GM12864 (cell line): ENCODE measurements around the gene TIMD4.

Experiments used
- DNase-seq: peaks from one replicate; pipeline ENCODE4 v3.0.0-alpha.2; 2011; ENCODE audit warnings: low read depth
- H3K4me3 ChIP-seq: 2 replicates; pipeline ENCODE4 v1.5.1; 2011; ENCODE audit warnings: mild to moderate bottlenecking, low read depth, low read length, control low read depth
- TF ChIP-seq, protein P1 (sequence below): IDR thresholded peaks from 2 replicates; pipeline ENCODE4 v1.5.1; 2011; ENCODE audit warnings: low read depth, mild to moderate bottlenecking, moderate library complexity, low read length, control low read depth, inconsistent platforms; ENCODE audit errors: missing control alignments

TIMD4 gene

DNA sequence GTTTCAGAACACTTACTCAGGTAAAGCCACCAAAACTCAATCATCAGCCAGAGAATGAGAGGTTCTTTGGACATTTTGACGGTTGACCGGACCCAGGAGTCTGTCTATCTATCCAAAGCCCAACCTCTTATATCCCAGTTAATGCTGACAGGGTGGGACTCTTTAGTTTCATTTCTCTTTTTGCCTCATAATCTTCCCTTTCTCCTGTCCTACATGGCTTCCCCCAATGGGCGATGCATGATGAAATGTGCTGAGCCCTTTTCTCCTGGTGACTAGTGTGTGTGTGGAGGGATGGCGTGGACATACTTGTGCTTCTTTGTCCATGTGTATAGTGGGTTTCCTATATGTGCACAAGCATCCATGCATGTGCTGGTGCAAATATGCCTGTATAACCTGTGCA lies at the start of gene TIMD4:
TIMD4 (minus strand) TSS at position 102 of the 400 bp plus-strand sequence; CDS start at position 74, 28 bp downstream.
- TF ChIP-seq, protein P1, sequence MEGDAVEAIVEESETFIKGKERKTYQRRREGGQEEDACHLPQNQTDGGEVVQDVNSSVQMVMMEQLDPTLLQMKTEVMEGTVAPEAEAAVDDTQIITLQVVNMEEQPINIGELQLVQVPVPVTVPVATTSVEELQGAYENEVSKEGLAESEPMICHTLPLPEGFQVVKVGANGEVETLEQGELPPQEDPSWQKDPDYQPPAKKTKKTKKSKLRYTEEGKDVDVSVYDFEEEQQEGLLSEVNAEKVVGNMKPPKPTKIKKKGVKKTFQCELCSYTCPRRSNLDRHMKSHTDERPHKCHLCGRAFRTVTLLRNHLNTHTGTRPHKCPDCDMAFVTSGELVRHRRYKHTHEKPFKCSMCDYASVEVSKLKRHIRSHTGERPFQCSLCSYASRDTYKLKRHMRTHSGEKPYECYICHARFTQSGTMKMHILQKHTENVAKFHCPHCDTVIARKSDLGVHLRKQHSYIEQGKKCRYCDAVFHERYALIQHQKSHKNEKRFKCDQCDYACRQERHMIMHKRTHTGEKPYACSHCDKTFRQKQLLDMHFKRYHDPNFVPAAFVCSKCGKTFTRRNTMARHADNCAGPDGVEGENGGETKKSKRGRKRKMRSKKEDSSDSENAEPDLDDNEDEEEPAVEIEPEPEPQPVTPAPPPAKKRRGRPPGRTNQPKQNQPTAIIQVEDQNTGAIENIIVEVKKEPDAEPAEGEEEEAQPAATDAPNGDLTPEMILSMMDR, result no peak
- no peak for DNase-seq
- H3K4me3 ChIP-seq, result no peak within 1 kb of the TSS

- no peak for DNase-seq
- H3K4me3 ChIP-seq, result no peak overlapping the region
- TF ChIP-seq, protein P1, result no peak
Observed at GRCh38 chr5:157006262-157006661, 43.2 kb upstream of the TIMD4 start.

GRCh38 chr5:157004893-157005551 lies 42.0 kb upstream of the TIMD4 start:
- no peak for DNase-seq
- TF ChIP-seq, protein P1, result no peak
- no peak overlapping the region for H3K4me3 ChIP-seq

DNA sequence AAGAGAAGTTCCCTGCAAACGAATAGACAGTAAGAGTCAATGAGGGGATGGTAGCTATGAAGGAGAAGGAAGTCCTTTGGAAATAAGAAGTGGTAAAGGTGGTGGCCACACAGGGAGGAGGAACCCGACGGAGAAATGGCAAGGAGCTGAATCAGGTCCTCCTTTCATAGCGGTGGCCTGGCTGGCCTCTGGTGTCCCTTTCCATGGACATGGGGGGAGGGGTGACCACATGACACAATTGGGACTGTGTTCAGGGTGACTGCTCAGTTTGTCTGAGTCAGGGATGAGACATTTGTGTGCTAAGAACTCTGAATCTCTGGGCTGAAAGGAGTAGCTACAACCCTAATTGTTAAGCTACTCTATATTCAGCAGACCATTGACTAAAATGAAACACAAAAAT lies 28.7 kb upstream of the TIMD4 start:
- TF ChIP-seq, protein P1, result no peak
- no peak overlapping the region for H3K4me3 ChIP-seq
- DNase-seq, result no peak

DNA sequence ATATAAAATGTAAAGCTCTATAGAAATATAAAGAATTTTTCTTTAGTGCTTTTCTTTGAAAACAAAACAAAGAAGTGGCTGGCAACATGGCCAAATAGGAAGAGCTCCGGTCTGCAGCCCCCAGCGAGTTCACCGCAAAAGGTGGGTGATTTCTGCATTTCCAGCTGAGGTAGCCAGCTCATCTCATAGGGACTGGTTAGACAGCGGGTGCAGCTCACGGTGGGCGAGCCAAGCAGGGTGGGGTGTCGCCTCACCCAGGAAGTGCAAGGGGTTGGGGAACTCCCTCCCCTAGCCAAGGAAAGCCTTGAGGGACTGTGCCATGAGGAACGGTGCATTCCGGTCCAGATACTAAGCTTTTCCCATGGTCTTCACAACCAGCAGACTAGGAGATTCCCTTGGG lies 21.0 kb upstream of the TIMD4 start:
- no peak for DNase-seq
- no peak overlapping the region for H3K4me3 ChIP-seq
- TF ChIP-seq, protein P1, result no peak

DNA sequence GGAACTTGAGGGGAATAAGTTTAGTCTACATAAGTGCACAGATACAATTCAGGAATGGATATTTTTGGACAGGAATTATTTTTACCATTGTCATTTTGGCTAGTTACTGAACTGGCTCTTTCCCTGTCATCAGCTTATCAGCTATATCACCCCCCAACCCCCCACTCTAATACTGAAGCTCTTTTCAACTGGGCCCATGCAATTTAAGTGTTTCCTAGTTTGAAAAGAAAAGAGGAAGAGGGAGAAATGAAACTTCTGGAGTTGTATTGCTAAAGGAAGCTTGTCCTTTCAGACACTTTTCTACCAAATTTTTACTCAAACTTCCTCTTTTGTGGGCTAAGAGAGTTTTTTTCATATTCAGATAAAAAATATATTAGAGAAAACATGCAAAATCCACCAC lies 18.5 kb upstream of the TIMD4 start:
- TF ChIP-seq, protein P1, result no peak
- DNase-seq, result no peak
- H3K4me3 ChIP-seq, result no peak overlapping the region

GRCh38 chr5:156974328-156974727 lies 11.3 kb upstream of the TIMD4 start:
- TF ChIP-seq, protein P1, result no peak
- H3K4me3 ChIP-seq, result no peak overlapping the region
- no peak for DNase-seq
